Tibial nerve (tissue), 4 donors: Measurements from ENCODE around the gene NFE2L2. TPM values are rescaled to one million over a fixed set of nuclear protein-coding genes. Genes with fewer than 3 reads are reported as not detected.

ENCODE experiments used
- DNase-seq, 2 donors: peaks; one replicate each; pipeline ENCODE4 v3.0.0-alpha.2; 2019; ENCODE audit warnings: low spot score in 2 of 2
- H3K27ac ChIP-seq, 4 donors: fragments of 200-600 bp; sonication (generic) in 3 of 4; one replicate each; pipeline ENCODE4 v1.5.1; 2017 to 2019; ENCODE audit warnings: mild to moderate bottlenecking in 1 of 4
- H3K27me3 ChIP-seq, 2 donors: fragments of 200-600 bp; sonication (generic) in 1 of 2; one replicate each; pipeline versions ENCODE4 v1.5.1 to v1.6.0; 2017 to 2019
- H3K36me3 ChIP-seq, 3 donors: fragments of 200-600 bp; sonication (generic); one replicate each; pipeline ENCODE4 v1.5.1; 2018 to 2019
- H3K4me1 ChIP-seq, 4 donors: fragments of 200-600 bp; sonication (generic) in 3 of 4; one replicate each; pipeline ENCODE4 v1.5.1; 2017 to 2019
- H3K4me3 ChIP-seq, 4 donors: fragments of 200-600 bp; sonication (generic) in 3 of 4; one replicate each; pipeline ENCODE4 v1.5.1; 2017 to 2019; ENCODE audit warnings: mild to moderate bottlenecking in 1 of 4, moderate library complexity in 1 of 4
- H3K9me3 ChIP-seq, 4 donors: fragments of 200-600 bp; sonication (generic) in 3 of 4; one replicate each; pipeline ENCODE4 v1.5.1; 2017 to 2019
- EP300 ChIP-seq, 2 donors: sonication (generic); formaldehyde crosslinking; IDR thresholded peaks; one replicate each; pipeline ENCODE4 v1.6.1; 2017; ENCODE audit warnings: antibody characterized with exemption in 2 of 2, mild to moderate bottlenecking in 1 of 2
- POLR2A ChIP-seq, 2 donors: fragments of 450-650 bp; IDR thresholded peaks; one replicate each; pipeline ENCODE4 v1.6.1; 2017; ENCODE audit warnings: antibody characterized with exemption in 2 of 2, mild to moderate bottlenecking in 2 of 2, moderate library complexity in 2 of 2
- WGBS, 2 donors: methylation state at CpG; one replicate each; pipeline ENCODE4 v1.1.5; 2018; 5-methylcytosine and 5-hydroxymethylcytosine counted together
- small RNA-seq: library from RNA; depleted of rRNA; stranded (forward); fragments of <200 nt; gene quantifications from one replicate; pipeline ENCODE3, GENCODE V24; 2016
- total RNA-seq, 4 donors: library from RNA; depleted of rRNA; stranded (reverse); fragments of >200 nt; gene quantifications; one replicate each; pipeline ENCODE4 v1.1.0, GENCODE V29; 2016
- TF ChIP-seq, protein P1 (sequence below), 5 experiments: fragments of 200-600 bp in 3 of 5; fragments of 450-650 bp in 2 of 5; sonication (generic) in 3 of 5; IDR thresholded peaks; one replicate each; pipeline ENCODE4 v1.5.1; 2016 to 2019; ENCODE audit warnings: antibody characterized with exemption in 5 of 5, mild to moderate bottlenecking in 3 of 5, moderate library complexity in 2 of 5

NFE2L2 gene
- total RNA-seq, 4 donors from 2014 or later: 112 to 164 (median 145) TPM

DNA sequence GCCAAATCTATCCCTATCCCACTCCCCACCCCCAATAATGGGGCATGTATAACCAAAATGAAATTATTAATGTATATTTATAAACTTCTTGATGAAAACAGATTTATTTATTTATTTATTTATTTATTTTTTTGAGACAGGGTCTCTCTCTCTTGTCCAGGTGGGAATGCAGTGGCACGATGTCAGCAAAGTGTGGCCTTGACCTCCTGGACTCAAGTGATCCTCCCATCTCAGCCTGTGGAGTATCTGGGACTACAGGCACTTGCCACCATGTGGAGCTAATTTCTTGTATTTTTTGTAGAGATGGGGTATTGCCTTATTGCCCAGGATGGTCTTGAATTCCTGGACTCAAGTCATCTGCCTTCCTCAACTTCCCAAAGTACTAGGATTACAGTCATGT is 79.9 kb downstream of the NFE2L2 start:
- Histone ChIP-seq H3K27me3 (no peaks in the 10 kb centered on the region), H3K4me1 (no peaks in the 10 kb centered on the region), H3K9me3 (no peaks in the 10 kb centered on the region), H3K27ac (no peak overlapping the region), H3K36me3 (no peaks in the 10 kb centered on the region), H3K4me3 (no peak overlapping the region)
- TF ChIP-seq, protein P1, sequence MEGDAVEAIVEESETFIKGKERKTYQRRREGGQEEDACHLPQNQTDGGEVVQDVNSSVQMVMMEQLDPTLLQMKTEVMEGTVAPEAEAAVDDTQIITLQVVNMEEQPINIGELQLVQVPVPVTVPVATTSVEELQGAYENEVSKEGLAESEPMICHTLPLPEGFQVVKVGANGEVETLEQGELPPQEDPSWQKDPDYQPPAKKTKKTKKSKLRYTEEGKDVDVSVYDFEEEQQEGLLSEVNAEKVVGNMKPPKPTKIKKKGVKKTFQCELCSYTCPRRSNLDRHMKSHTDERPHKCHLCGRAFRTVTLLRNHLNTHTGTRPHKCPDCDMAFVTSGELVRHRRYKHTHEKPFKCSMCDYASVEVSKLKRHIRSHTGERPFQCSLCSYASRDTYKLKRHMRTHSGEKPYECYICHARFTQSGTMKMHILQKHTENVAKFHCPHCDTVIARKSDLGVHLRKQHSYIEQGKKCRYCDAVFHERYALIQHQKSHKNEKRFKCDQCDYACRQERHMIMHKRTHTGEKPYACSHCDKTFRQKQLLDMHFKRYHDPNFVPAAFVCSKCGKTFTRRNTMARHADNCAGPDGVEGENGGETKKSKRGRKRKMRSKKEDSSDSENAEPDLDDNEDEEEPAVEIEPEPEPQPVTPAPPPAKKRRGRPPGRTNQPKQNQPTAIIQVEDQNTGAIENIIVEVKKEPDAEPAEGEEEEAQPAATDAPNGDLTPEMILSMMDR (IDR thresholded peaks at IDR 0.05): no peak
- TF ChIP-seq EP300 (IDR thresholded peaks at IDR 0.05) (no peak), POLR2A (IDR thresholded peaks at IDR 0.05) (no peak)
- WGBS, 2 donors: 86 to 96% methylated on average over 1 of the region's 1 CpG
- no peak for DNase-seq

DNA sequence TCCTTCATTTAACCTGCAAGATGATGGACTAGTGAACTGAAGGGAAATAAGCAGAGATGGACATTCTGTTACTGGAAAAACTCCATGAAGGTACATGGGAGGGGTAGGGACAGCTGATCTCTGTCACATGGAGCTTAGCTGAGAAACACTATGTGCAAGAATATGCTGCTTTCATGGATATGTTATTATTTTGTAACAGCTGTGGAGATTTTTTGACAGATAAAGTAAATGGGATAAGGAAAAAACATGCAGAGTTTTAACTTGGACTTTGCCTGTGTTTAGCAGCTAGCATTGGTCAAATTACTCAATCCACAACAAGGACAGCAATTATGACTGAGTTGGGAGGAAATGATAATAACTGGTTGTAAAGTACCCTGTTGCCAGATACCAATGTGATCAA is 80.7 kb downstream of the NFE2L2 start:
- Histone ChIP-seq H3K4me3 (no peak overlapping the region), H3K27ac (no peak overlapping the region)

More for the DNA sequence above, 80.7 kb downstream of the NFE2L2 start:
- DNase-seq: no peak
- no peaks in the 10 kb centered on the region for H3K4me1 ChIP-seq
- TF ChIP-seq, protein P1 (IDR thresholded peaks at IDR 0.05): no peak
- TF ChIP-seq EP300 (IDR thresholded peaks at IDR 0.05): no peak
- no peak for TF ChIP-seq POLR2A (IDR thresholded peaks at IDR 0.05)
- no peaks in the 10 kb centered on the region for H3K9me3 ChIP-seq
- no peaks in the 10 kb centered on the region for H3K27me3 ChIP-seq
- H3K36me3 ChIP-seq: no peaks in the 10 kb centered on the region

Small RNAs within 50 kb of the gene (small RNA-seq; reads per million reads assigned to genes)
- gene MIR3128: not detected
- gene MIR6512: not detected
- not detected for gene RF00019

Other genes starting within 250 kb of the NFE2L2 start
- 100 to 1,000 TPM in 1 of 4 donors, 10 to 100 TPM in 3; 77.3 to 102 (median 94.4) TPM for gene HNRNPA3, start 51.9 kb downstream of the NFE2L2 start, total RNA-seq
- gene AGPS, start 128.0 kb upstream of the NFE2L2 start, total RNA-seq: 10 to 100 TPM; 33.9 to 47.9 (median 40.1) TPM